Right renal cortex interstitium (tissue), 3 donors: ENCODE results near the gene USP31. TPM values are rescaled to one million over a fixed set of nuclear protein-coding genes. Genes with fewer than 3 reads are reported as not detected.

Experiments
- DNase-seq, 3 donors: peaks; one replicate each; pipeline ENCODE4 v3.0.0-alpha.2; 2013; ENCODE audit warnings: low read depth in 3 of 3, low spot score in 2 of 3
- polyA plus RNA-seq, 3 donors: library from polyadenylated mRNA; unstranded; fragments of 120-200 nt; gene quantifications; one replicate each; pipeline ENCODE4 v1.2.1, GENCODE V29; 2013; ENCODE audit not compliant: insufficient read length in 3 of 3

The USP31 gene
- polyA plus RNA-seq, 3 donors: 5.7 to 6.3 (median 6.1) TPM

DNA sequence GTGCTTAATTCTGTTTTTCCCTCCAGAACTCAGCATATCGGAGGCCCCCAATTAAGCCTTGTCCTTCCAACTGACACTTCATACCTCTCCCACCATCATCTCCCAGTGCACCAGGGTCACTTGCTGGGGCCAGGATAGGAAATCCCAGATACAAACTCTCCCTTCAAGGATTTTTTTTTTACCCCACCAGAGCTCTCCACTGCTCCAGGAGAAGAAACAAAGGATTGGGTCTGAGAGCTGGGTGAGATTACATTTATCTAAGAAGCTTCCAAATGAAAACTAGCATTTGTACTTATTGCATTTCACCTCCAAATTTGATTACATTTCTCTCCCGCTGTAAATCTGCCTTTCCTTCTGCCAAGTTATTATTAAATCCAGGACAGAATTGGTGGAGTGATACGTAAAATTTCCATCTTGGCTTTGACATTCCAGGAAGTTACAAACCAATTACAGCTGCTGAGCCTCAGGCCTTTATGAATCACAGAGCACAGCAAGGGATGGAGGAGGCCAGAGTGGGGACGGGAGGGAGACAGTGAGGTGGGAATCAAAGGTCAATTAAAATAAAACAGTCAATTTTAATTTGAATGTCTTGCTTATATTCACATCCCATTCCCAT, 123.5 kb downstream of the USP31 start:
- DNase-seq: no peak

DNA sequence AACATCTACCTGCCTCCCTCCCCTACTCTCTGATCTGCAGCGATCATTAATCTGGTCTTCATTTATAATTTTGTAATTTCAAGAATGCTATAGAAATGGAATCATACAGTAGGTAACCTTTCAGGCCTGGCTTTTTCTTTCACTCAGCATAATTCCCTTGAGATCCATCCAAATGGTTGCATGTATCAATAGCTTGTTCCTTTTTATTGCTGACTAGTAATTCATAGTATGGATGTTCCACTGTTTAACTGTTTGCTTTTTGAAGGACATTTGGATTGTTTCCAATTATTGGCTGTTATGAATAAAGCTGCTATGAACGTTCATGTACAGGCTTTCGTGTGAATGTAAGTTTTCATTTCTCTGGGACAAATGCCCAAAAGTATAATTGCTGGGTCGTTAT, 125.2 kb downstream of the USP31 start:
- DNase-seq: no peak

DNA sequence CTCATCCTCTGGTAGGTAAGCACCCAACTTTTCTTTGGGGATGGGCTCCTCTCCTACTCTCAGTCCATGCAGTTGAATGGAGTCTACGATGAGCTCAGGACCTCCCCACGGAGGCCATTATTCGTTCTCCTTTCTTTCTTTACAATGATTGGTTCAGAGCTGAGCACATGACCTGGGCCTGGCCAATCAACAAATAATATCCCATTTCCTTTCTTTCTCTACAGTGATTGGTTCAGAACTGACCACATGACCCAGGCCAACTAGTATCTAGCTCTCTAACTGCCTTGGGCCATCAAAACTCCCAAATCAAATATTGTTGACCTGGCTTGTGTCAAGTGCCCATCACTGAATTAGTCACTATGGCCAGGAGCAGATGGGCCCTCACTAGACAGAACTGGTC, 129.2 kb downstream of the USP31 start:
- no peak for DNase-seq

DNA sequence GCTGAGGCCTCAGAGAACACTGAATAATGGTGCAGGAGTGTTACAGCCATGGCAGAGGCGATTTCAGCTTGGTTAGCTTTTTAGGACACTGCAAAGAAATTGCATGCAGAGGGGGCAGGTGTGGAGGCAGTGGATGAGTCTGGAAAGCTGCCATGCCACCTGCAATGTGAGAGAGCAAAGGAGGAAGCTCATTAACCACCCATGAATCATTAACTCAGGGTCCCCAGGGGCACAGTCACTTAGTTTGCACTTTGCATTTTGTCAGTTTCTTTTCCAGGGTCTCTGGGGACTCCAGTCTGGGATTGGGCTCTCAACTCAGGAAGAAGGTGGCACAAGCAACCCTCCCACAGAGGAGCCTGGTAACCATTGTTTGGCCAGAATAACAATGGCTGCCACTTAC, 132.9 kb downstream of the USP31 start:
- DNase-seq: peak in 2 of 3 donors; percentile 5 to 42

DNA sequence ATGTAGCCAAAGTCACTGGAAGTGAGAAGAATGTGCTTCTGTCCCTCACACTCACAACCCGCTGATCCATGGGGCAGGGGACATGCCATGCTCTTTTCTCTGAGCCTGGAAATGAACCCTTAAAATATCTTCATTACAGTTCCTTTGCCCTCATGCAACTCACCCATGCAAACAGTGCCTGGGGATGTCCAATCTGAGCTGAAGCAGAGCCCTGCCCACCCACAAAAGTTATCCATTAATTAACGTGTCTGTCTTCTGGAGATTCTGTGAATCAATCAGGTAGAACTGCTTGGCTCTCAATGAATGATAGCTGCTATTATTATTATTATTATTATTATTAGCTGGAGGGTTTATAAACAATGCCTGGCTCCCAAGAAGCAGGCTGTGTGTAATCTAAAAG, 133.7 kb downstream of the USP31 start:
- DNase-seq: no peak

DNA sequence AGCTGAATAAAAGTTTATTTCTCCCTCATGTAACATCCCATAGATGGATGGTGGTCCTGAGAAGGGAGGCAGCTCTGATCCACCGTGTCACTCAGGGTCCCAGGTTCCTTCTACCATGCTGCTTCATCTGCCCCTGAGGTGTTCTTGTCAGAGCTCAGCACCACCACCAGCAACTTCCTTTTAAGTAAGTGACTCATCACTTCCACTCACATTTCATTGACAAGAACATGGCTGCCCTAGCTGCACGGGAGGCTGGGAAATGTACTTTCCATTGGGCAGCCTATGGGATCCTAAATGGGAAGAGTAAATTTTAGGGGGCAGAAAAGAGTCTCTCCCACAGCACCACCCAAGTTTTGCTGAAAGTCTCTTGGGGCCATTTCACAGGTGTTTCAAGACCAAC, 134.7 kb downstream of the USP31 start:
- DNase-seq: no peak

Other genes with a start within 250 kb of the USP31 start
- gene SCNN1G, start 33.3 kb upstream of the USP31 start, polyA plus RNA-seq: 10 to 100 TPM; 43.7 to 45.6 (median 43.9) TPM
- 10 to 100 TPM; 11.5 to 20.4 (median 13.4) TPM for gene SCNN1B, start 152.8 kb upstream of the USP31 start, polyA plus RNA-seq